ENCODE measurements around the gene ATOH8.

Gene ATOH8

GRCh38 chr2:85736456-85737355, 17.1 kb upstream of the ATOH8 start:
- in situ Hi-C loops (cut with MboI; ENCODE audit: low sequenced_read_pairs): no loop called here

GRCh38 chr2:85737481-85737880, 16.3 kb upstream of the ATOH8 start:
- in situ Hi-C loops (cut with MboI; ENCODE audit: low sequenced_read_pairs): no loop called here

- in situ Hi-C loops (cut with MboI; ENCODE audit: low sequenced_read_pairs): no loop called here
These were observed 15.8 kb upstream of the ATOH8 start for GRCh38 chr2:85737961-85738360.

- in situ Hi-C loops (cut with MboI; ENCODE audit: low sequenced_read_pairs): loop anchor here (5.0 kb wide), 1 partner anchor 72 kb away; no protein-coding TSS in a partner anchor
These were observed 13.6 kb upstream of the ATOH8 start for GRCh38 chr2:85740193-85740592.

- in situ Hi-C loops (cut with MboI; ENCODE audit: low sequenced_read_pairs): loop anchor here (5.0 kb wide), 1 partner anchor 71 kb away; no protein-coding TSS in a partner anchor
These were observed 12.5 kb upstream of the ATOH8 start for GRCh38 chr2:85741211-85741832.

- in situ Hi-C loops (cut with MboI; ENCODE audit: low sequenced_read_pairs): loop anchor here (5.0 kb wide), 1 partner anchor 70 kb away; no protein-coding TSS in a partner anchor
These were observed 11.8 kb upstream of the ATOH8 start for GRCh38 chr2:85741833-85742455.

GRCh38 chr2:85743304-85743978, 10.3 kb upstream of the ATOH8 start:
- in situ Hi-C loops (cut with MboI; ENCODE audit: low sequenced_read_pairs): loop anchor here (5.0 kb wide), 1 partner anchor 69 kb away; no protein-coding TSS in a partner anchor

GRCh38 chr2:85744055-85744454, 9.7 kb upstream of the ATOH8 start:
- in situ Hi-C loops (cut with MboI; ENCODE audit: low sequenced_read_pairs): loop anchor here (5.0 kb wide), 1 partner anchor 68 kb away; no protein-coding TSS in a partner anchor

- in situ Hi-C loops (cut with MboI; ENCODE audit: low sequenced_read_pairs): loop anchor here (5.0 kb wide), 1 partner anchor 67 kb away; no protein-coding TSS in a partner anchor
These were observed 8.8 kb upstream of the ATOH8 start for GRCh38 chr2:85744741-85745601.

- in situ Hi-C loops (cut with MboI; ENCODE audit: low sequenced_read_pairs): no loop called here
These were observed 8.2 kb upstream of the ATOH8 start for GRCh38 chr2:85745619-85746018.

- in situ Hi-C loops (cut with MboI; ENCODE audit: low sequenced_read_pairs): no loop called here
These were observed 7.3 kb upstream of the ATOH8 start for GRCh38 chr2:85746321-85747004.

GRCh38 chr2:85747441-85747840, 6.3 kb upstream of the ATOH8 start:
- in situ Hi-C loops (cut with MboI; ENCODE audit: low sequenced_read_pairs): no loop called here

- in situ Hi-C loops (cut with MboI; ENCODE audit: low sequenced_read_pairs): no loop called here
These were observed 5.6 kb upstream of the ATOH8 start for GRCh38 chr2:85748039-85748734.

GRCh38 chr2:85748985-85749875, 4.6 kb upstream of the ATOH8 start:
- in situ Hi-C loops (cut with MboI; ENCODE audit: low sequenced_read_pairs): no loop called here

- in situ Hi-C loops (cut with MboI; ENCODE audit: low sequenced_read_pairs): no loop called here
These were observed 2.9 kb upstream of the ATOH8 start for GRCh38 chr2:85750587-85751575.

GRCh38 chr2:85751627-85752026, 2.2 kb upstream of the ATOH8 start:
- in situ Hi-C loops (cut with MboI; ENCODE audit: low sequenced_read_pairs): no loop called here

Measured in HL-60/S4 (cell line).